GM20431 (cell line): ENCODE data around the gene PKHD1.

Experiments
- in situ Hi-C: fragments of 300-500 bp; cut with MseI, MboI; formaldehyde crosslinking; loops from one replicate; pipeline ENCODE4 v1.15.0; 2020; ENCODE audit warnings: low sequenced_read_pairs; ENCODE audit not compliant: unreplicated experiment

The PKHD1 gene

DNA sequence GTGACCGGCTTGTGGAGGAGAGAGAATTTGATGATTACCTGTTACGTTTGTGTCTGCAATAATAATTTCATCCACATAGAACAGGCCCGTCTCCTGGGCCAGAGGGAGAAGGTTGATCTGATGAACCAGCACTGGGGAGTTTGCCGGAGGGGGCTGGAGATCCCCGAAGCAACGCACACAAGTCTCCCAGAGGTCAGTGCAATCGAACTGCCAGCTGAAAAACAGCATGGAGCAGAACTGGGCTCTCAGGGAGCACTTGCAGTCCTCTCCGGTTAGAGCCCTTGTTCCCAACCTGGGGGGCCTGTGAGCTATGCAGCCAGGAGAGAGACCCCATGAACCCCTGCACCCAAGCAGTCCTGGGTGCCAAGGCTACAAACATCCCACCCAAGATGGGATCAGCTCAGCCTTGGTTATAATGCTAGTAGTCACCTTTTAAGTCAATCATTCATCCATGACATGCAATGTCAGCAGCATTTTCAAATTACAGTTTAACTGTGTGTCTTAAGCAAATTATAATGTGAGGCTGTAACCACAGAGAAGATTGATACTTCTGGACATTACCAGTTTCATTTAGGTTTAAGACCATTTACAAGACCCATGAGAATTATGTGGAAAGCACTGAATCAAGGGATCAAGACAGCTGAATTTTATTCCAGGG lies 34.2 kb downstream of the PKHD1 start:
- in situ Hi-C loops, result loop anchor here (25.0 kb wide), 1 partner anchor 209 kb away; no protein-coding TSS in a partner anchor

DNA sequence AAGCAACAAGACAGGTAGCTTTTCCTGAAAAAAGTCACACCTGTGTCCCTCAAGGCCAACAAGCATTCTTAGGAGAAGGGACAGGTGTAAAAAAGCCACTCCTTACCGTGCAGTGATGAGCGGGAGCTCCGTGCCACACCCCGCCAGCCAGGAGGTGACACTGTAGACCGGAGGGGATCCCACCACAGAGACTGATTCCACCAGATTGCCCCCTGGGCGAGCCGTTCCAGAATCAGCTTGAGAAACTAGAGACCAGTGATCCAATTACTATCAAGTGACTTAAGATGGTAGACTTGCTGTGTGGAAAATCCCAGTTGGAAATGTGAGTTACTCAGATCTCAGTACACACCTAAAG lies 37.4 kb downstream of the PKHD1 start:
- in situ Hi-C loops, result loop anchor here (25.0 kb wide), 1 partner anchor 212 kb away; no protein-coding TSS in a partner anchor

- in situ Hi-C loops, result loop anchor here (25.0 kb wide), 1 partner anchor 213 kb away; no protein-coding TSS in a partner anchor
Measured at GRCh38 chr6:52049252-52050050, 38.0 kb downstream of the PKHD1 start.

DNA sequence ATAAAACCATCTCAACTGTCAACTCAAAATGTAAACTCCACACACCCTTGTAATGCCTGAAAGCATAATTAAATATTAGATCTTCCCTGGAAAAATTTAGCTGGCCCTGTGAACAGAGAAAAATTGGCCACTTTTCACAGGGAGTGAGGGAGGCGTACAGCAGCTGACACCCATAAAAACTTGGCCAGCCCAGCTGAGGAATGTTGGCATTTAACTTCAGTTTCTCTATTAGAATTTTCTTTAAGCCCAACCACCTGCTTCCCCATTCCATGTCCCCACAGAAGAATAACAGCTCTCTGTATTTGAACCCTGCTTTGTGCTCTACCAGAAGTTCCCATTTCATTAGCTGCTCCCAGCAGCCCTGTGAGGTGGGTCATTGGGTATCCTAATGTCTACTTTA lies 41.0 kb downstream of the PKHD1 start:
- in situ Hi-C loops, result no loop called here

DNA sequence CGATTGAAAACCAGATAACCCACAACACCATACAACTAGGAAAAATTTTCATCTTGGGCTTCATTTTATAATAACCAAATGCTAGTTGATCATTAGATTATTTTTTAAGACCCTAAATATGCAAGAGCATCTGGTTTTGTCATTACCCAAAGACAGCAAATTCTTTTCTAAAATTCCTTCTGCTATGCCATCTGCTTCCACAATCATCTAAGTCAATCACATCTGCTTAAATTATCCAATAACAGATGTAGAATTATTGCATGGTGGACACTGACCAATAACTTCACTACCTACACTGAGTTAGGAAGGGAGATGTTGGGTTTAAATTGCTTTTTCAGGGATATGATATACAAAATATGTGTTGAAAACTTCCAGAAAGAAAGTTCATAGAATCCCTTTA lies 41.9 kb downstream of the PKHD1 start:
- in situ Hi-C loops, result no loop called here

DNA sequence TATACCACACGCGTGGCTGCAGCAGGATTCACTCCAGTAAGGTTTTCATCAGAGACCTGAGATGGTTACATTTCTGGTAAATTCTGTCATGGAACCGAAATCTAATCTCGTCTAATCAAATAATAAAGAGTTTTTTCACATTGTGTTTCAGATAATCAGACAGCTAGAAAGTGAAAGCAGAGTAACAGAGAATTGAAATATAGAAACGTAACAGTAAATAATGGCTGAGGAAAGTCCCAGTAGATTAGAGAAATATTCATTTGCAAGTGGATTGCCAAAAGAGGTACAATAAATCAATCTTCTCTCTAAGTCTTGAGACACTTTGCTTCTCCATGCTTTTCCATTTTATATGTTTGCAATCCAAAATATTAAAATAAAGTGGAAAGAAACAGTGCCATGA lies 42.4 kb downstream of the PKHD1 start:
- in situ Hi-C loops, result no loop called here

DNA sequence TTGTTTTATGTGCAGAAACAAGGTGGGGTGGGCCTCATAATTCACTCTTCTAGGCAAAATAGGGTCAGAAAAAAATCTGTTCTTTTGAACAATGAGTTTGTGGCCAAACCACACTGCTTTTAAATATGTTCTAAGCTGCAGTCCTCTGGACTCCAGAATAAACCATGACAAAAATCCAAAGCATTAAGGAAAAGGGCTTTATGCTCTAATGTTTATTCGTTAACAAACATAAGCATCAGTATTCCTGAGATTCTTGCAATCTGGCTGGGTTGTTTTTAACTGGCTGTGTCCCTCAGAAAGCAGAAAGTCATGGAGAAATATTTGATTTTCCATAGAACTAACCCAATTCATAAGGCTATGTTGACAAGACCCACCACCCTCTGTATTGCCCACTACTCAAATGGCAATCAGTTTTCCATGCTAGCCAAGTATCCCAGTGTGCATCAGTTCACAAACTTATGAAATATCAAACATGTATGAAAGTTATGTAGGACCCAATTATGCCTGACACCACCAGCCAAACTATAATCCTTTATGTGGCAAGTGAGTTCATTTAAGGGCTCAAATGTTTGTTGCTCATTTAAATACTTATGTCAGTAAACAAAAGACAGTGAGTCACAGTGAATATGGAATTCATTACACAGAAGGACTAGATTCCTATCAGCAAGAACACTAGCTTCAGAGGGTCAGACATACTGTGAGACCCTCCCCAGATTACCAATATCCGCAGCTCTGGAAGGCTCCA lies 45.1 kb downstream of the PKHD1 start:
- in situ Hi-C loops, result no loop called here

GRCh38 chr6:52041134-52041533 lies 46.3 kb downstream of the PKHD1 start:
- in situ Hi-C loops, result no loop called here

- in situ Hi-C loops, result no loop called here
Measured at GRCh38 chr6:52027699-52028098, 59.7 kb downstream of the PKHD1 start.

GRCh38 chr6:52024451-52025068 lies 62.9 kb downstream of the PKHD1 start:
- in situ Hi-C loops, result no loop called here

DNA sequence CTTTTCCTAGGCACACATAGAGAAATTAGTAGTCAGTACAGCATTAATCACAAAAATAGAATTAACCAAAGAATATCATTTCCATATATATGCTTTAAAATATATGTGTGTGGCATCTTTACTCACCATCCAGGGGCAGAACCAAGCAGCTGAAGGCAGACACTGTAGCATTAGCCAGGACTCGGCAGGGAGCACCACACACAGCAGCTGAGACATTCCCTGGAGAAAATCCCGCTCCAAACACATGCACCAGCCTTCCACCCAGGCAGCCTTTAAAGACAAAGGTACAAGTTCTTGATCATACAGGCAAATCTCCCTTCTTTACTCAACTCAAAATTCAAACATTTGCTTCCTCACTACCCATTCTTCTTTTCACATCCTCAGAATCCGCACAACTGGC lies 64.7 kb downstream of the PKHD1 start:
- in situ Hi-C loops, result no loop called here

DNA sequence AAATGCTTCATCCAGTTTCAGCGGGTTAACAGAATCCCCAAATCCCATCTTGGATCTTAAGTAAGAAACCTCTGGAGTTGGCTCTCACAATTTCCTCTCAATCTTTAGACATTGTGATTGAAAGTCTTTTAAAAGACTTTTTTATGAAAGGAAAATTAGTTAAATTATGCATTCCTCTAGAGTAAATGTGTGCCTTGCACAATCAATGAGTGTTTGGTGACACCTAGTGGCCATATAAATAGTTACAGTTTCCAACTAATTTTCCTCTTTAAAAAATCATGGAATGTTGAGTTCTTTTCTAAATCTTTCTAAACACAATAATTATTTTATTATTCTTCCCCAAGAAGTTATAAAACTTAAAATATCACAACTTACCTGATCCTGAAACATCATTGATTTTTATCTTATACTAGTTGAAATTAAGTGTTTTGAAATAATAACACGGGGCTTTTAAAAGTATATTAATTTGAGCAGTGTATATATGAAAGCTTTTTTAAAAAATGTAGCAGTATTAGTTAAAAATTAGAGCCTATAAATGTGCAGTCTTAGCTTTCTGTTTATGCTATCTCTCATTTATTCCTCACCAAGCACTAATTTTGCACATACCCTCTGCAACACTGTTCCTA lies 66.4 kb downstream of the PKHD1 start:
- in situ Hi-C loops, result no loop called here

DNA sequence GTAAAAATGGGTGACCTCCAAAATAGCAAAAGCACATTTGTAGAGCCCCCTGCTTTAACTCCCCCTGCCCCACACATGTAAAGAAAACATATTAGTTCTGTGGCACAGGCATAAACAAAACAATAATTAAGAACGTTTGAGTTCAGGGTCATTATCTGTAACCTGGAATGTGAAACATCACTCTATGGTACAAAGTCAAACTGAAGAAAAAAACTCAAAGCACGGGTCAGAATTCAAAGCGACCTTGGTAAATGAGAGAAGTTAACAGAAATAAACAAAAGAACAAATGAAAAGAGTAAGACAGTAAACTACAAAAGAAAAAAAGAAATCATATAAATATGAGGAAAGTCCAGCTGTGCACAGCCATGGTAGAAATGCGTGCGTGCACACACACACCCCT lies 67.5 kb downstream of the PKHD1 start:
- in situ Hi-C loops, result no loop called here

- in situ Hi-C loops, result no loop called here
Measured at GRCh38 chr6:52019092-52019491, 68.3 kb downstream of the PKHD1 start.

DNA sequence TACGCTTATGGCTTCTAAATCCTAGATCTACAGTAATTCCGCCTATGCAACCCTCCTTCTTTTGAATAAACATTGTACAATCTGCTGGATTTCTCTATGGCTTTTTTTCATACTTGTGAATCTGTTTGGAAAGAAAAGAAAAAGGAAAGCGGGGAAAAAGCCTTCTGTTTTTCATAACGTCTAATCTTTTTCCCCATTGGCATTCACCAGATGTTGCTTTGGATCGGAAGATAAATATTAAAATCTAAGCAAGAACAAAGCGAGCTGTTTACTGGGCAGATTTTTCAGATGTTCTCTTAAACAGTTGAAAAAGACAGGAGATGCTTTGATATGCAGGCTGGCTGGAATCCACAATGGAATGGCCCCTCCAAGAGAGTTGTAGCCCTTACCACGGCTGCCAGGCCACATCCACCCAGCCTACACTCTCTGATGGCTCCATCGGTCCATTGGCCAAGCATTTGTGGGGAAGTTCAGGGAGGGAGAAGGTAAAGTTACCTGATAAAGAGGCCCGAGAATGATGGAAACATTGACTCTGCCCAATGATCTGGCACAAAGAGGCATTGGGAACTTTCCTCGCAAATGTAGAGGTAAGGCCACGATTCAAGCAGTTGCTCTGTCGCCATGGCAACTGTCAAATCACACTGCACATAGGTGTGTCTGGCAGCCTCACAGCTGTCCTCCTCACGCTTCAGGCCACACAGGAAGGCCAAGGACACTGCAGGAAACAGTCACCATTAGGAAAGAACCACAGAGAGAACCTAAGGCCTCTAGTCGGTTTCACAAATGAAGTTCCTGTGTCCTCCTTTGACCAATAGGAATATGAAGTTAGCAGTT lies 70.3 kb downstream of the PKHD1 start:
- in situ Hi-C loops, result no loop called here

- in situ Hi-C loops, result no loop called here
Measured at GRCh38 chr6:52015953-52016352, 71.5 kb downstream of the PKHD1 start.

DNA sequence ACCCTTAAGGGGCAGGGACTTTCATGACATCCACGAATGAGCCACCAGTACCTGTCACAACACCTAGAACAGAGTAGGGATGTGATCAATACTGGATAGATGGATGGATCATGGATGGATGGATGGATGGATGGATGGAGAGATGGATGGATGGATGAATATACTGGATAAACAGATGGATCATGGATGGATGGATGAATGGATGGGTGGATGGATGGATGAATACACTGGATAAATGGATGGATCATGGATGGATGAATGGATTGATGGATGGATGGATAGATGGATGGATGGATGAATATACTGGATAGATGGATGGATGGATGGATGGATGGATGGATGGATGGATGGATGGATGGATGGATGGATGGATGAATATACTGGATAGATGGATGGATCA lies 73.0 kb downstream of the PKHD1 start:
- in situ Hi-C loops, result no loop called here

GRCh38 chr6:52013035-52013434 lies 74.4 kb downstream of the PKHD1 start:
- in situ Hi-C loops, result no loop called here

GRCh38 chr6:52012582-52012981 lies 74.8 kb downstream of the PKHD1 start:
- in situ Hi-C loops, result no loop called here
